Activated CD8-positive, alpha-beta memory T cell treated with anti-CD3 and anti-CD28 coated beads for 36 hours (primary cell): Measurements from ENCODE around the gene SLC1A2. TPM values are rescaled to one million over a fixed set of nuclear protein-coding genes. Genes with fewer than 3 reads are reported as not detected.
"Not testable (repeated sequence)": the region's sequence is repeated elsewhere in the genome, so short reads cannot be mapped to it uniquely, and the experiment has no call there.

Source experiments
- CTCF ChIA-PET: fragments of 350-600 bp; sonication (Branson Sonifier 250); formaldehyde crosslinking; loops from one replicate; lab custom pipeline; 2021; ENCODE audit warnings: antibody characterized with exemption; lab: Charles Lee
- POLR2A ChIA-PET: fragments of 350-600 bp; sonication (Branson Sonifier 250); formaldehyde crosslinking; loops from one replicate; lab custom pipeline; 2021; ENCODE audit warnings: antibody characterized with exemption; lab: Charles Lee
- total RNA-seq, 2 experiments: library from RNA; stranded (reverse); gene quantifications; one replicate each; pipeline ENCODE4 v1.2.3, GENCODE V29; 2021

The SLC1A2 gene
- total RNA-seq, 2 experiments from 2014 or later: not detected

DNA sequence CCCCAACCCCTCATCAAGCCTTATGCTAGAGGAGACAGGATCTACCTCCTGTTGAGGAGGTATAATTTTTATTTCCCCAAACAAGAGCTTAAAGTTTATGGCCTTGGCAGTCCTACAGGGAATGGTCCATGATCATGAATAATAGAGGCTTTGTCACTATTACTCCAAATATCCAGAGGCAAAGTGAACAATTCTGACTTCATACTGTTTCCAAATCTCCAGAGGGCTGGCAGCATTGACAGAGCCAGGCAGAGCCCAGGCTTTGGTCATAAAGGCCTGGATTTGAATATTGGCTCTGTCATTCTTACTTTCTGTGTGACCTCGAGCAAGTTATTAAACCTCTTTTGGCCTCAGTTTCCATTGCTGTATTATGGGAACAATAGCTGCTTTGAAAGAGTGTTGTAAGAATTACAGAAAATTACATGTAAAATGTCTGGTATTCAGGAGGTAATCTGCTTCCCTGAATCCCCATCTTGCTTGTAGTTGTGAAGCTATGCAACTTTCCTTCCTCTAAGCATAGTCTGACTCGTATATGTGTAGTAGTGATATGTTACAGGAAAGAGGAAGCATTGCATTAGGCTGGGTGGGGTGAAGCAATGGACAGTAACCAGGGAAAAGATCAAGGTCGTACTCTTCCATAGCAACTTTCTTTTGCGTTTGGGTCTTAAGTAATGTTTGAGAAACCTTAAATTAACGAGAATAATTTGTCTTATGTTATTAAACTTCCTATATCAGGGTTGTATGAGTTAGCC is 191.6 kb downstream of the SLC1A2 start:
- POLR2A ChIA-PET: no interaction called here
- CTCF ChIA-PET: no interaction called here

DNA sequence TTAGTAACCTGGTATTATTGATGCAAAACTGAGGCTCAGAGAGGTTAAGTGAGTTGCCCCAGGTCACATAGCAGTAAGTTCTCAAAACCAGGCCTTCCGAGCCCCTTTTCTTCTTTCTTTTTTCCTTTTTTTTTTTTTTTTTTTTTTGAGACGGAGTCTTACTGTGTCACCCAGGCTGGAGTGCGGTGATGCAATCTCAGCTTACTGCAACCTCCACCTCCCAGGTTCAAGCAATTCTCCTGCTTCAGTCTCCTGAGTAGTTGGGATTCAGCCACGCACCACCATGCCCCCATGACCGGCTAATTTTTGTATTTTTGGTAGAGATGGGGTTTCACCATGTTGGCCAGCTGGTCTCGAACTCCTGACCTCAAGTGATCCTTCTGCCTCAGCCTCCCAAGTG is 192.6 kb downstream of the SLC1A2 start:
- POLR2A ChIA-PET: not testable (repeated sequence)
- CTCF ChIA-PET: interaction anchor here (0.9 kb wide), 1 partner anchor 29 kb away, joined by 3 read pairs; no protein-coding TSS in a partner anchor

DNA sequence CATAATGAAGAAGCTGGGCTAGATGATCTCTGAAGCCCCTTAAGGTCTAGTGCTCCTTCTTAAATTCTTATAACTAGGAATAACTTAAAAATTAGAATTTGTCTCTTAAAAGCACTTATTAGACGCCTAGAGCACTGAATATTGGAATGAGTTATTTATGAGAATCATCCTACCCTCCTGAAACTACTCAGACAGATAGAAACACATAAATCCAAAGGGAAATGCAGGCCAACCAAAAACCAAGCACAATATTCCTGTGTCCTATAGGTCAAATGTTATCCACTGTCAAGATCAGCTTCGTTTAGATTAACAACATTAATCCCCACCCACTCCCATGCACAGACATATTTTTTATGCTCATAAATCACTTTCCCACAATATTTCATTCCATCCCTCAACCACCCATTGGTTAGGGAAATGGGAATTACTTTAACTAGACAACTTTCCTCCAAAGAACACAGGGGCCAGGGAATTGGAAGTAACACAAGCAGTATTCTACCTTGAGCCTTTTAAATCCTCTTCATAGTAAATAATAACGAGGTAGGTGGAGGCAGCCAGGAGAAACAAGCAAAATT is 193.3 kb downstream of the SLC1A2 start:
- CTCF ChIA-PET: interaction anchor here (0.9 kb wide), 1 partner anchor 28 kb away, joined by 3 read pairs; no protein-coding TSS in a partner anchor
- POLR2A ChIA-PET: no interaction called here

DNA sequence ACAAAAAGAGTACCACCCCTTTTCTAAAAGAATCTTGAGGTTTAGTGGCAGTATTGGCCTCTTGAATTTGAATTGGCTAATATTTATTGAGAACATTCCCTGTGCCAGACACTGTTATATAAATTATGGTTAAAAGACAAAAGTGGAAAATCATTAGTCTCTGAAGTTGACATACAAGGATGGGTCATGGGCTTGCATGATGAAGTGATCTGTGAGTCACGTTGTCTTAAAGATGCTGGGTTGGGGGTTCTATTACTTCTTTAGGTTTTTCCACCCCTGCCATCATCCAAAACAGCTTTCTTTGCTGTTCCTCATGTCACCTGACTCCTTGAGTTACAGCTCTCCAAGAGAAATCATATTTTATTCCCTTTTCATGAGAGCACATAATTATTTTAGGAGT is 195.4 kb downstream of the SLC1A2 start:
- ChIA-PET CTCF (no interaction called here), POLR2A (no interaction called here)

DNA sequence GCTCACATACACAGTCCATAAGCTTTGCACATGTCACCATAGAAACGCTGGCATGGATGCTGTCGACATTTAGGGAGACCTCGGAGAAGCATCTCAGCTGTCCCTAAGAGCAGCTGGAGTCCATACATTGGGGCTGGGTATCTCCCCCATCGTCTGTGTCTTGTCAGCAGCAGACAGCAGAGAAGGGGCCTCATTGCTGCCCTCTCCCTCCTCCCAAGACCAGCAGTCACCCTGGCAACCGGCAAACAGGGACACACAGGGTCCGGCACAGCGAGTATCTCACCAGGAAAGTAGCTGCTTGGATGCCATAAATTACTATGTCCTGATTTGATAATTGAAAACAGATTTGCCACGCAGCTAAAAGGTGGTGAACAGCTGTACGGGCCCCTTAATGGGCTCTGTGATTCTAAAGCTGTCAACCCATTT is 196.0 kb downstream of the SLC1A2 start:
- POLR2A ChIA-PET: no interaction called here

DNA sequence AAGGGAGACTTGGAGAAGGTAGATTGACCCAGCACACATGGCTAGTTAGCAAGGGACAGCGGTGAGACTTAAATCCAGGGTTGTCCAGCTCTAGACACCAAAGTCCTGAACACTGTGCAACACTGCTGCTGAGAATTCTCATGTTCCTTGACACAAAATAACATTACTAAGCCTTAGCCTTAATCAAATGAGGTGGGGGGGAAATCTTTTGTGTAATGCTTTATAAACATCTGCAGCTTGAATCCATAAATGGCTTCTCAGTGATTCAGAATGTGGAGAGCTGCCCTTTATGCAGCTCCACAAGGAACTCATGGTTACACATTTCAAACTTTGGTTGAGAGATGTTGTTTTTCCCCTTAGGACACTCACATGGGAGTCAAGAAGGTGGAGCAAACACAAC is 200.4 kb downstream of the SLC1A2 start:
- POLR2A ChIA-PET: no interaction called here
- CTCF ChIA-PET: no interaction called here

More for the DNA sequence above, 196.0 kb downstream of the SLC1A2 start:
- CTCF ChIA-PET: no interaction called here

DNA sequence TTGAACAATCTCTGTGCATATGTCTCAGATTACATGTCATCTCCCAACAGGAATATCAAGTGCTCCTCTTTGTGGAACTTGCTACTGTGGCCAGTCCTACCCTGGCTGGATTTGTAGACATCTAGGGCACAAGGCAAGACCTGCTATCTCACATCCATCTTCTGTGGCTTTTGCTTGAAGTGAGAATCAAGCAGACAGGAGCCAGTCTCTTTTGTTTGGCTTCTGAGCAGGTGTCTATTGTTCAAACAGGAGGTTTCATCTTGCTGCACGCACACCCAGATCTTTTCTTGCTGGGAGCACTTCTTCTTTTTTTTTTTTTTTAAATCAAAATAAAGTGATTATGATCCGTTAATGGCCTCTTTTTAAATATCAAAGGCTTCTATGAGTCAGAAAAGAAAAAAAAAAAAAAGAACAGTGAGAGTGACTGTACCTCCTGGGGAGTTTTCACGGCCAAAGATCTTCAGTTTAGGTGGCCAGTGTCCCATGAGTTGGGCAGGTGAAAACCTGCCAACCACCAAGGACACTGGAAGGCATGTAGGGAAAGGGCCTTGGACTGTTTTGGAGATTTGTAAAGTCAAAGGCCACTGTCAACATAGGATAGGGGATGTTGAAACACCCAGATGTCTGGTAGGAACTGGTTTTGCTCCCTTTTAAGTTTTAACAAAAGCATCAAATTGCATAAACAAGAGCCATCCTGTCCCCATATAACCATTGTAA is 202.2 kb downstream of the SLC1A2 start:
- CTCF ChIA-PET: no interaction called here
- POLR2A ChIA-PET: no interaction called here

DNA sequence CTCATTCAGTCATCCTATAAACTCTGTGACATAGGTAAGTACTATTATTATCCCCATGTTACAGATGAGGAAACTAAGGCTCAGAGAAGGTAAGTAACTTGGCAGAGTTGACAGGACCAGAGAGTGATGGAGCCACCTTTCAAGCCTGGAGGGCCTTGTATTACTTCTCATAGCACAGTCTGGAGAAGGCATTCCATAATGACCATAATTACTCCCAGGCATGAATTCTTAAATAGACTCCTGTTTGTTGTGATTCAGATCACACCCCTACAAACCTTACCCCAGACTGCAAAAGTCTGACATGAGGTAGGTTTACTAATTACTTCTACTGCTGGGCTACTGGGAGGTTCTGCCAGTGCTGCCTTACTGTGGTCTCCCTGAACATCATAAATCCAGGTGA is 203.4 kb downstream of the SLC1A2 start:
- CTCF ChIA-PET: no interaction called here

DNA sequence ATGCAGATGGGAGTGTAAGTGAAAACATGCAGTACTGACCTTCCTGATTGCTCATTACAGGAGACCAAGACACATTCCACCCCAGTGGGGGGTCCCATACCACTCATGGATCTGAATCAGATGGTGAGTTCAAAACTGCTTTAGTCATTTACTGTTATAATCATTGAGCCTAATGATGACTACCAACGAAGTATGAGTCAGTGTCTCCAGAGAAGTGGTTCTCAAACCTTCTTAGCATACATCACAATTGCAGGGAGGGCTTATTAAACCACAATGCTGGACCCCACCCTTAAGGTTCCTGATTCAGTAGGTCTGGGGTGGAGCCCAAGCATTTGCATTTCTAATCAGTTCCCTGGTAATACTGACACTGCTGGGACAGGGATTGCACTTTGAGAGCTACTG is 204.6 kb downstream of the SLC1A2 start:
- POLR2A ChIA-PET: no interaction called here
- CTCF ChIA-PET: no interaction called here

More for the DNA sequence above, 203.4 kb downstream of the SLC1A2 start:
- POLR2A ChIA-PET: no interaction called here

DNA sequence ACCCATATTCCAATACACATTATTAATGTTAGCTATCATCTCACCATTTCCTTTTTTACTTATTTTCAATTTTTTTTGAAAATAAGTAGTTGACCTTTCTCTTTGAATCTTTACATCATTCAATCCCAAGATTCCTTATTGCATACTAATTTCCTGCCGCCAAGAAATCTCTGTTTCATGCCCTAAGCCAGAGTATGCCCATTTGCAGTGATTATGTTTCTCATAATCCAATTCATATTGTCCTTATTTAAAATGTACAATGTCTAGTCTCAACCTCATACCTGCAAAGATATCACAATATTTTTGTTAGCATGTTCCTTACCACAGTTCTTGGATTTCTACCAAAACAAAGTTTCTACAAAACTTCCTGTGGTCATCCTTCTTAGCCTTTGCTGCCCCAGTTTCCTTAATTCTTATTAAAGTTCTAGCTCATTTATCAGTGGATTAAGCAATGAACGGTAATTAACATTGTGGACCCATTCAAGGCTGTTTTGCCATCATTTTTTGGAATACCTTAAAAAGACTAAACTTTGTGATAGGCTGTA is 205.1 kb downstream of the SLC1A2 start:
- POLR2A ChIA-PET: interaction anchor here (0.9 kb wide), 1 partner anchor 37 kb away, joined by 4 read pairs; no protein-coding TSS in a partner anchor
- CTCF ChIA-PET: interaction anchor here (1.0 kb wide), 1 partner anchor 74 kb away, joined by 3 read pairs; no protein-coding TSS in a partner anchor

DNA sequence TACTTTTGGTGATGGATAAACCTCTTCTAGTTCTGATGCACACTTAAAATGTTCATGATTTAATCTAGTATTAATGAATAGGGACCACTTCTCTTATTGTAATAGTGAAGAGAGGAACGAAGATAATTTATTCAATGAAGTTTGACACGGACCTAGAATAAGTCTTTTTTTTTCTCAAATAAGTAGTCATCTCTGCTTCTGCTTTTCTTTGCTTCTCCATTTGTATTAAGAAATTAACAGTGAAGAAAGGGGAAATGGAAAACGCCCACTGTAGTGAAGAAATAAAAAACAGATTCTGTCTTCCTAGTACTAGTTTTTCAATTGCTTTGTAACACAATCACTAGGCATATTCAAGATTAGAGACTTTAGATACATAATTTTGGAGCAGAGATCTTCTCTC is 207.4 kb downstream of the SLC1A2 start:
- POLR2A ChIA-PET: interaction anchor here (0.7 kb wide), 1 partner anchor 177 kb away, joined by 3 read pairs; no protein-coding TSS in a partner anchor
- CTCF ChIA-PET: no interaction called here

DNA sequence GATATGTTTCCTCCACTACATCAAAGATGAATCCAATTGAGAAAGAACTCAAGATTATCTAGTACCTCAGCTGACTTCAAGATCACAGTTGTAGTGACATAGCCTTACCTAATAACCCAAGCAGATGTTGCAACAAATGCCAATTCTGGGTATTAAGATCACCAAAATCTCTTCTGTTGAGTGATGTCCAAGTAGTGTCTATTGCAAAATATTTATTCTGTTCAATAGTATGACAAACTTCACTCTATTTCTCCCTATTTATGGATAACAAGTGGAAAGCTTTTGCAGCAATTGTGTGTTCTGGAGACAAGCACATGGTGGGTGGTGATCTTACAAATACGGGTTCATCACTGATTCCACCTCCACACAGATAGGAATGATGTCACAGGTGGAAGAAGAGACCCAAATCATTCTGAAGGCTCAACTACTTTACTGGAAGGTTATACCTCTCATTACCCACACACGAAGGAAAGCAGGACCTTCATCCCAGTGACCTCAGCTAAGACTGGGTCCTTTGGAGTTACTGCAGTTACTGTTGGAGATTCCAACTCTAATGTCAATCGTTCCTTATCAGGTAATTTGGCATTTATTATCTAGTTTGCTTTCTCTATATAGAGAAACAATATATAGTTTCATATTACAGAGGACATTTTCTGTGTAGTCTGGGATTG is 208.3 kb downstream of the SLC1A2 start:
- POLR2A ChIA-PET: no interaction called here
- CTCF ChIA-PET: no interaction called here

DNA sequence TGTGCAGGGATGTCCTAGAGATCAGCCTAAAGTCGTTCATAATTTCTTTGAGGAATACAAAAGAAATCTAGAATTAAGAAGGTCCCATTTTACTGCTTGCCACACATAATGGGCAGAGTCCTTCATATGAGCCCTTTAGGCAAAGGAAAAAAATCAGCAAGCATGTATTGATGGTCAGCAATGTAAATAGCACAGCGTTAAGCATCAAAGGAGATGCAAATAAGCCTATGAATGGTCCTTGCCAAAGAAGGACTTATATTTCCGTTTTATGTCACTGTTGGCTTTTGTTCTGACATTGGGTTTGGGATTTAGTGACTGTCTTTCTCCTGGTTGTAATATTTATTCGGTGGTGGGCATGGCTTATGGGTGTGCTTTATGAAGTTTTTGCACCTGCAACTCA is 210.6 kb downstream of the SLC1A2 start:
- CTCF ChIA-PET: no interaction called here
- POLR2A ChIA-PET: no interaction called here

DNA sequence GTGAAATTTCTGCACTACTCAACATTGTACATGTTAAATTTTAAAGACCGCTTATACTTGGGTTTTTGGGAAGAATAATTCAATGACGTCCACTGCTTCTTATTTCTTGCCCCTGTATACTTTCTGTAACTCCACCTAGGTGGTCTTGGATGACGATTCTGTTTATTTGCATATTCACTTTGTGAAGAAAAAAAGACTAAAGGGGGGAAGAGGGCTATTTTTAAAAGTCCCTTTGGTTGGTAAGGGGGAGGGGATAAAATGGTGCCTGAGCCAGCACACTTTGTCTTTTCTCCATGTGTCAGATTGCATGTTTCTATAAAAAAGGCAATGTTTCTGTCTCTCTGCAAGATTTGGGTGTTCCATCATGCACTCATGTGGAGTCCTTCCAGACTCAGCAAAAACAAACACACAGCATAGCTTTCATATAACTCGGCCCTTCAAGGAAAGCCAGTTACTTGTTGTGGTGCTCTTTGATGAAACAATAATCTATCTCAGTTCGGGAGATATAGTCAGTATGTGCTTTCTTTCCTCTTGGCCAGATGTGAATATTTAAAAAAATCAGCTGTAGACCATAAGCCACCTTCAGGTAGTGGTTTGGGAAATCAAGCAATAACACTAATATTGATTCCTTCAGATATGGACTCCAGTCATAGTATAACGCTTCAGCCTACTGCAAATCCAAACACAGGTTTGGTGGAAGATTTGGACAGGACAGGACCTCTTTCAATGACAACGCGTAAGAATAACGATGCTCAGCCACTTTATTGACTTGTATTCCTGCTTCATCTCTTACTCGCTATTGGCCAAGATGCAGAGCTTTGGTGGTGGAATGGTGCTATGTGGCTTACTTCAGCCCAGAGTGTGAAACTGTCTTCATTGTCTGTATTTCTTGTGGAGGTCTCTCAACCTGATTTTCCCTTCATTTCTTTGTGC is 211.6 kb downstream of the SLC1A2 start:
- ChIA-PET POLR2A (no interaction called here), CTCF (no interaction called here)

DNA sequence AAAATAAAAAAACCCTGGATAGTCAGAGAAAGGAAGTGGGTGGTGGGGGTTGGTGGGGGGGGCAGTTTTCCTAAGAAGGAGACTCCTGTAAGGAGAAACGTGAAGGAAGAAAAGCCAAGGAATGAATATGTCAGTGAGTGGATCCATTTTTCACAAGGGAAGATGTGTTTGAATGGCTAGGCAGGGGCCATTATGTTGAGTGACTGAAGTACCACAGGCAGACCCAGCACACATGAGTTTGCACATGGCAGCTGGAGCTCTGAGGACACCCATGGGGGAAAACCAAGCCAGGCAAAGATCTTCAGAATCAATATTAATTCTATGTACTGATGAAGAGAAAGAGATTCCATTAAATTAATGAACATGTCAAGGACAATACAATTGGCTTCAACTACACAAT is 212.7 kb downstream of the SLC1A2 start:
- ChIA-PET POLR2A (no interaction called here), CTCF (no interaction called here)

DNA sequence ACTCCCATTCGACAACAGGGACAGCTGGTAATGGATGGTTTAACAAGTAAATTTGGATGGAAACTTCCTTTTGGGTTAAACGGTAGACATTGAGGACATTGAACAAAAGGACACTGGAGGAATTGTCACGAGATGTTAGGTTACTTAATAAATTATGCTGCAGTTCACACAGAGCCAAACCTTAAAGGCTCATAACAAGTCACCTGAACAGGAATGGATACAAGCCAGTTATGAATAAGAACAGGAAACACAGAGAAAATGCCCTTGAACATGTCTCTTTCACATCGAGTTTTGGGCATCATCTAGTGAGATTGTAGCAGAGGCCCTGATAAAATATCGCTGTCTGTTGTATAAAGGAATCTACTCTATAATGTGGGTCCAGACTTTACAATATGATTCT is 214.7 kb downstream of the SLC1A2 start:
- ChIA-PET CTCF (interaction anchor here (1.1 kb wide), 1 partner anchor 160 kb away, joined by 3 read pairs; no protein-coding TSS in a partner anchor), POLR2A (no interaction called here)
